Neural progenitor cell (in vitro differentiated cells): ENCODE results near the gene EHD4. TPM values are rescaled to one million over a fixed set of nuclear protein-coding genes. Genes with fewer than 3 reads are reported as not detected.

Source experiments
- DNase-seq: peaks from one replicate; pipeline ENCODE4 v3.0.0-alpha.2; 2016; ENCODE audit warnings: low spot score
- H2AFZ ChIP-seq: fragments of 200-600 bp; sonication (generic); replicated peaks from 2 replicates; pipeline ENCODE4 v1.6.1; 2016; ENCODE audit warnings: antibody characterized with exemption
- H3F3A ChIP-seq: fragments of 200-600 bp; sonication (generic); 2 replicates; pipeline ENCODE4 v1.6.1; 2016; ENCODE audit warnings: antibody characterized with exemption, low read depth
- H3K27ac ChIP-seq: fragments of 200-600 bp; sonication (generic); 2 replicates; pipeline ENCODE4 v1.5.1; 2016; ENCODE audit warnings: mild to moderate bottlenecking
- H3K27me3 ChIP-seq: fragments of 200-600 bp; sonication (generic); 2 replicates; pipeline ENCODE4 v1.6.1; 2016; ENCODE audit warnings: mild to moderate bottlenecking, moderate library complexity
- H3K36me3 ChIP-seq: fragments of 200-600 bp; sonication (generic); 2 replicates; pipeline ENCODE4 v1.5.1; 2016
- H3K4me1 ChIP-seq: fragments of 200-600 bp; sonication (generic); 2 replicates; pipeline ENCODE4 v1.6.1; 2016; ENCODE audit warnings: mixed run types
- H3K4me2 ChIP-seq: fragments of 200-600 bp; sonication (generic); 2 replicates; pipeline ENCODE4 v1.6.1; 2016
- H3K4me3 ChIP-seq: fragments of 200-600 bp; sonication (generic); 2 replicates; pipeline ENCODE4 v1.5.1; 2016
- H3K79me2 ChIP-seq: fragments of 200-600 bp; sonication (generic); 2 replicates; pipeline ENCODE4 v1.6.1; 2016; ENCODE audit warnings: low read depth
- H3K9ac ChIP-seq: fragments of 200-600 bp; sonication (generic); 2 replicates; pipeline ENCODE4 v1.6.1; 2016
- H3K9me3 ChIP-seq: fragments of 200-600 bp; sonication (generic); 2 replicates; pipeline ENCODE4 v1.5.1; 2016; ENCODE audit warnings: low read depth
- H4K20me1 ChIP-seq: fragments of 200-600 bp; sonication (generic); 2 replicates; pipeline ENCODE4 v1.6.1; 2016; ENCODE audit warnings: low read depth
- H3K27ac Mint-ChIP-seq: 3 replicates; pipeline ENCODE4 v1.8.0; 2021; ENCODE audit warnings: mixed read lengths
- H3K27me3 Mint-ChIP-seq: 2 replicates; pipeline ENCODE4 v1.8.0; 2022; ENCODE audit warnings: low read depth, mild to moderate bottlenecking, inconsistent platforms, moderate library complexity, mixed read lengths; ENCODE audit not compliant: insufficient read depth
- H3K36me3 Mint-ChIP-seq: 3 replicates; pipeline ENCODE4 v1.8.0; 2021; ENCODE audit warnings: mixed read lengths
- H3K4me1 Mint-ChIP-seq: 3 replicates; pipeline ENCODE4 v1.8.0; 2021; ENCODE audit warnings: mixed read lengths
- H3K4me3 Mint-ChIP-seq: 3 replicates; pipeline ENCODE4 v1.8.0; 2021; ENCODE audit warnings: mild to moderate bottlenecking, moderate library complexity, mixed read lengths
- H3K9me3 Mint-ChIP-seq: 3 replicates; pipeline ENCODE4 v1.8.0; 2020; ENCODE audit warnings: mixed read lengths
- EZH2 ChIP-seq: fragments of 200-600 bp; sonication (generic); IDR thresholded peaks from 2 replicates; pipeline ENCODE4 v1.6.1; 2017; ENCODE audit warnings: antibody characterized with exemption, mild to moderate bottlenecking, moderate library complexity
- EZH2phosphoT487 ChIP-seq: fragments of 200-600 bp; sonication (generic); IDR thresholded peaks from 2 replicates; pipeline ENCODE4 v1.6.1; 2017; ENCODE audit warnings: antibody characterized with exemption
- total RNA-seq: library from RNA; depleted of rRNA; stranded (reverse); fragments of >200 nt; gene quantifications from 2 replicates; pipeline ENCODE4 v1.2.3, GENCODE V29; 2015; ENCODE audit warnings: low replicate concordance
- TF ChIP-seq, protein P1 (sequence below): fragments of 200-600 bp; sonication (generic); IDR thresholded peaks from 2 replicates; pipeline ENCODE4 v1.5.1; 2017; ENCODE audit warnings: antibody characterized with exemption, mild to moderate bottlenecking

EHD4 gene
- total RNA-seq, 1 donor from 2014 or later: 6.9 TPM

DNA sequence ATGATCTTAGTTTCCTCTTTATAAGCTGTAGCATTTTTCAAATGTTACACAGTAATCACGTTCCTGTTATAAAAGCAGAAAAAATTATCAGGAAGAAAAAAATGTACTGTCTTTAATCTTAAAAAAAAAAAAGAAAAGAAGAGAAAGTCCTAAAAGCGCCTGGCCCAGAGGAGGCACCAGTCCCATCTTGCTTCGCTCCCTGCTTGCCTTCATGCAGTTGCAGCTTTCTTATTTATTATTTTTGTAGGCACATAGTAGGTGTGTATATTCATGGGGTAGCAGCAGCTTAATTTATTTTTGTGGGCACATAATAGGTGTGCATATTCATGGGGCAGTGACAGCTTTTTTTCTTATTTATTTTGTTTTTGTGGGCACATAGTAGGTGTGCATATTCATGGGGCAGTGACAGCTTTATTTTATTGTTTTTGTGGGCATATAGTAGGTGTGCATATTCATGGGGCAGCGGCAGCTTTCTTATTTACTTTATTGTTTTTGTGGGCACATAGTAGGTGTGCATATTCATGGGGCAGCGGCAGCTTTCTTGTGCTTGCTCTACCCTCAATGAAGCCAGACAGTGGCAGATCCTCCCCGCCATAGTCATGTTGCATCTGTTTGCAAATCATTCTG lies 5.5 kb upstream of the EHD4 start:
- Histone ChIP-seq H3K79me2 (no peaks in the 10 kb centered on the region), H3K27me3 (no peaks in the 10 kb centered on the region), H3K4me2 (no peak overlapping the region), H3K27ac (no peak overlapping the region), H4K20me1 (no peaks in the 10 kb centered on the region), H3K9me3 (no peaks in the 10 kb centered on the region), H3F3A (peaks cover 5% of the 10 kb centered on the region), H3K36me3 (no peaks in the 10 kb centered on the region), H2AFZ (no peak overlapping the region), H3K9ac (no peak overlapping the region), H3K4me3 (no peak overlapping the region), H3K4me1 (no peaks in the 10 kb centered on the region)
- H3K4me3 Mint-ChIP-seq: no peak overlapping the region
- no peaks in the 10 kb centered on the region for H3K36me3 Mint-ChIP-seq
- peaks cover 16% of the 10 kb centered on the region for H3K27me3 Mint-ChIP-seq
- no peak for DNase-seq
- TF ChIP-seq EZH2: no peak
- TF ChIP-seq, protein P1, sequence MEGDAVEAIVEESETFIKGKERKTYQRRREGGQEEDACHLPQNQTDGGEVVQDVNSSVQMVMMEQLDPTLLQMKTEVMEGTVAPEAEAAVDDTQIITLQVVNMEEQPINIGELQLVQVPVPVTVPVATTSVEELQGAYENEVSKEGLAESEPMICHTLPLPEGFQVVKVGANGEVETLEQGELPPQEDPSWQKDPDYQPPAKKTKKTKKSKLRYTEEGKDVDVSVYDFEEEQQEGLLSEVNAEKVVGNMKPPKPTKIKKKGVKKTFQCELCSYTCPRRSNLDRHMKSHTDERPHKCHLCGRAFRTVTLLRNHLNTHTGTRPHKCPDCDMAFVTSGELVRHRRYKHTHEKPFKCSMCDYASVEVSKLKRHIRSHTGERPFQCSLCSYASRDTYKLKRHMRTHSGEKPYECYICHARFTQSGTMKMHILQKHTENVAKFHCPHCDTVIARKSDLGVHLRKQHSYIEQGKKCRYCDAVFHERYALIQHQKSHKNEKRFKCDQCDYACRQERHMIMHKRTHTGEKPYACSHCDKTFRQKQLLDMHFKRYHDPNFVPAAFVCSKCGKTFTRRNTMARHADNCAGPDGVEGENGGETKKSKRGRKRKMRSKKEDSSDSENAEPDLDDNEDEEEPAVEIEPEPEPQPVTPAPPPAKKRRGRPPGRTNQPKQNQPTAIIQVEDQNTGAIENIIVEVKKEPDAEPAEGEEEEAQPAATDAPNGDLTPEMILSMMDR: no peak
- TF ChIP-seq EZH2phosphoT487: no peak
- no peaks in the 10 kb centered on the region for H3K4me1 Mint-ChIP-seq
- H3K9me3 Mint-ChIP-seq: no peaks in the 10 kb centered on the region
- no peak overlapping the region for H3K27ac Mint-ChIP-seq

DNA sequence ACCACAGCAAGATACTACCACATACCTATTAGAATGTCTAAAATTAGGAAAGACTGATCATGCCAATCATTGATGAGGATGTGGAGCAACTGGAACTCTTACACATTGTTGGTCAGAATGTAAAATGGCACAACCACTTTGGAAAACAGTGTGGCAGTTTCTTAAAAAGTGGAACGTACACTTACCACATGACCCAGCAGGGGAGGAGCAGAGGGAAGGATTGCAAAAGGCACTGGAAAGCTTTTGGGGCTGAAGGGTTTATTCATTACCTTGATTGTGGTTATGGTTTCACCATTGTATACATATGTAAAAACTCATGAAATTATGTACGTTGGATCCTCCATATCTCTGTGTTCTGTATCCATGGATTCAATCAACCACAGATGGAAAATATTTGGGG lies 3.3 kb upstream of the EHD4 start:
- Histone ChIP-seq H3F3A (peaks cover 17% of the 10 kb centered on the region), H3K79me2 (peaks cover 12% of the 10 kb centered on the region), H3K27ac (no peak overlapping the region), H3K9ac (no peak overlapping the region), H3K9me3 (no peaks in the 10 kb centered on the region), H3K4me1 (peaks cover 8% of the 10 kb centered on the region), H4K20me1 (peaks cover 9% of the 10 kb centered on the region), H2AFZ (no peak overlapping the region), H3K27me3 (no peaks in the 10 kb centered on the region), H3K36me3 (no peaks in the 10 kb centered on the region), H3K4me2 (no peak overlapping the region), H3K4me3 (no peak overlapping the region)
- Mint-ChIP-seq H3K27ac (no peak overlapping the region), H3K4me3 (no peak overlapping the region), H3K27me3 (peaks cover 17% of the 10 kb centered on the region), H3K4me1 (peaks cover 12% of the 10 kb centered on the region), H3K36me3 (no peaks in the 10 kb centered on the region), H3K9me3 (no peaks in the 10 kb centered on the region)
- no peak for DNase-seq
- no peak for TF ChIP-seq EZH2phosphoT487
- no peak for TF ChIP-seq EZH2
- TF ChIP-seq, protein P1: no peak

DNA sequence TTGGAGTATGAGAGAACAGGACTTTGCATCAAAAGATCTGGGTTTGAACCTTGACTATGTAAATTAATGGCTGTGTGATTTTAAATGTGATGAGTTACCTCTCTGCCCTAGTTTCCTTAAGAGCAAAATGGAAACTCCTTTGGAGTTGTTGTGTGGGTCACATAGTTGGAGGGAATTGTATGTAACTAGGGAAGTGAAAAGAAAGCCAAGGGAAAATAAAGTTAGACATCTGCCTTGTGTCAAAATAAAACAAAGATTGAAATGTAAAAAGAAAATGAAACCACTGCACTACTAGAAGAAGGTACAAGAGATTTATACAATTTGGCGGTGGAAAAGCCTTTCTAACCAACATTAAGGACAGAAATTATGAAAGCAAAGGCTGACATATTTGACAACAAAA lies 1.7 kb upstream of the EHD4 start:
- H3K4me2 ChIP-seq: no peak overlapping the region
- Mint-ChIP-seq H3K27ac (no peak overlapping the region), H3K9me3 (no peaks in the 10 kb centered on the region), H3K27me3 (peaks cover 16% of the 10 kb centered on the region), H3K4me1 (peaks cover 20% of the 10 kb centered on the region), H3K36me3 (no peaks in the 10 kb centered on the region), H3K4me3 (no peak overlapping the region)
- H3K79me2 ChIP-seq: peaks cover 28% of the 10 kb centered on the region
- peaks cover 21% of the 10 kb centered on the region for H3F3A ChIP-seq
- no peak overlapping the region for H3K4me3 ChIP-seq
- no peak overlapping the region for H2AFZ ChIP-seq
- H3K27me3 ChIP-seq: no peaks in the 10 kb centered on the region
- no peak overlapping the region for H3K27ac ChIP-seq
- no peaks in the 10 kb centered on the region for H3K9me3 ChIP-seq
- H3K36me3 ChIP-seq: no peaks in the 10 kb centered on the region
- TF ChIP-seq EZH2 (no peak), EZH2phosphoT487 (no peak)
- TF ChIP-seq, protein P1: no peak
- H3K4me1 ChIP-seq: peaks cover 15% of the 10 kb centered on the region
- no peak overlapping the region for H3K9ac ChIP-seq
- no peak for DNase-seq
- H4K20me1 ChIP-seq: peaks cover 14% of the 10 kb centered on the region
